Liver (tissue), 9 donors: ENCODE measurements around the gene SPATC1L. TPM values are rescaled to one million over a fixed set of nuclear protein-coding genes. Genes with fewer than 3 reads are reported as not detected.
A peak's percentile ranks its signal among the peaks of the same experiment; 100 is the strongest.

Experiments
- DNase-seq: peaks from one replicate; pipeline ENCODE4 v3.0.0-alpha.2; 2017; ENCODE audit warnings: low spot score
- H3K27ac ChIP-seq, 2 donors: one replicate each; pipeline ENCODE4 v1.7.0; 2013; ENCODE audit warnings: inconsistent platforms in 2 of 2, low read length in 2 of 2, control low read depth in 1 of 2, low read depth in 1 of 2, mild to moderate bottlenecking in 1 of 2
- H3K27me3 ChIP-seq, 4 donors: one replicate each; pipeline versions ENCODE4 v1.6.1 to v1.7.0; 2013; ENCODE audit warnings: low read length in 3 of 4, inconsistent platforms in 1 of 4, mild to moderate bottlenecking in 1 of 4, moderate library complexity in 1 of 4; ENCODE audit not compliant: control insufficient read depth in 4 of 4, insufficient read depth in 4 of 4
- H3K36me3 ChIP-seq, 4 donors: one replicate each; pipeline versions ENCODE4 v1.6.1 to v1.7.0; 2013; ENCODE audit warnings: low read length in 3 of 4, mild to moderate bottlenecking in 3 of 4, low read depth in 1 of 4, moderate library complexity in 1 of 4; ENCODE audit not compliant: control insufficient read depth in 4 of 4, insufficient read depth in 3 of 4
- H3K4me1 ChIP-seq, 4 donors: one replicate each; pipeline versions ENCODE4 v1.6.1 to v1.7.0; 2013; ENCODE audit warnings: low read length in 3 of 4, mild to moderate bottlenecking in 3 of 4, moderate library complexity in 1 of 4; ENCODE audit not compliant: control insufficient read depth in 4 of 4, insufficient read depth in 4 of 4
- H3K4me3 ChIP-seq, 3 donors: one replicate each; pipeline versions ENCODE4 v1.6.1 to v1.7.0; 2013; ENCODE audit warnings: low read length in 3 of 3, control low read depth in 1 of 3, low read depth in 1 of 3, mild to moderate bottlenecking in 1 of 3
- H3K9ac ChIP-seq, 2 donors: one replicate each; pipeline ENCODE4 v1.7.0; 2013; ENCODE audit warnings: low read length in 2 of 2, mild to moderate bottlenecking in 2 of 2, moderate library complexity in 2 of 2, control low read depth in 1 of 2, low read depth in 1 of 2
- H3K9me3 ChIP-seq, 4 donors: one replicate each; pipeline versions ENCODE4 v1.6.1 to v1.7.0; 2013; ENCODE audit warnings: low read length in 3 of 4; ENCODE audit not compliant: control insufficient read depth in 4 of 4
- EGR1 ChIP-seq, 2 donors: IDR thresholded peaks; 2 replicates each; pipeline ENCODE4 v1.6.1; 2016 to 2018; ENCODE audit warnings: antibody characterized with exemption in 2 of 2, low read depth in 2 of 2
- FOXA1 ChIP-seq: IDR thresholded peaks from 2 replicates; pipeline ENCODE4 v1.6.1; 2016; ENCODE audit warnings: antibody characterized with exemption
- FOXA2 ChIP-seq: IDR thresholded peaks from 2 replicates; pipeline ENCODE4 v1.6.1; 2016; ENCODE audit warnings: antibody characterized with exemption
- GABPA ChIP-seq, 2 donors: IDR thresholded peaks in 1 of 2; conservative IDR thresholded peaks in 1 of 2; 2 replicates each; pipeline ENCODE4 v1.6.1; 2016; ENCODE audit warnings: antibody characterized with exemption in 2 of 2, mild to moderate bottlenecking in 1 of 2, moderate library complexity in 1 of 2
- HNF4A ChIP-seq, 2 donors: conservative IDR thresholded peaks; 2 replicates each; pipeline ENCODE4 v1.6.1; 2016; ENCODE audit warnings: antibody characterized with exemption in 2 of 2, mild to moderate bottlenecking in 2 of 2
- HNF4G ChIP-seq: IDR thresholded peaks from 2 replicates; pipeline ENCODE4 v1.6.1; 2016; ENCODE audit warnings: antibody characterized with exemption
- JUND ChIP-seq, 2 donors: IDR thresholded peaks; 2 replicates each; pipeline ENCODE4 v1.6.1; 2016; ENCODE audit warnings: antibody characterized with exemption in 2 of 2
- MAX ChIP-seq: IDR thresholded peaks from 2 replicates; pipeline ENCODE4 v1.6.1; 2016; ENCODE audit warnings: antibody characterized with exemption
- RAD21 ChIP-seq, 2 donors: IDR thresholded peaks; 2 replicates each; pipeline ENCODE4 v1.6.1; 2016; ENCODE audit warnings: antibody characterized with exemption in 2 of 2, mild to moderate bottlenecking in 2 of 2
- SP1 ChIP-seq: IDR thresholded peaks from 2 replicates; pipeline ENCODE4 v1.6.1; 2018; ENCODE audit warnings: antibody characterized with exemption, mild to moderate bottlenecking
- TAF1 ChIP-seq: conservative IDR thresholded peaks from 2 replicates; pipeline ENCODE4 v1.6.1; 2016; ENCODE audit warnings: antibody characterized with exemption, mild to moderate bottlenecking
- YY1 ChIP-seq: IDR thresholded peaks from 2 replicates; pipeline ENCODE4 v1.6.1; 2016; ENCODE audit warnings: antibody characterized with exemption, mild to moderate bottlenecking
- ZBTB33 ChIP-seq: IDR thresholded peaks from 2 replicates; pipeline ENCODE4 v1.6.1; 2016; ENCODE audit warnings: antibody characterized with exemption
- WGBS: extraction: QIAGEN DNeasy Blood & Tissue Kit; methylation state at CpG from one replicate; pipeline ENCODE4 v1.1.7; 2013; 5-methylcytosine and 5-hydroxymethylcytosine counted together
- polyA plus RNA-seq, 2 donors: library from polyadenylated mRNA; stranded (reverse) in 1 of 2; unstranded in 1 of 2; fragments of 200-250 nt in 1 of 2; fragments of >200 nt in 1 of 2; fragmentation: Nextera tagmentation in 1 of 2; extraction: Ambion mirVana in 1 of 2; gene quantifications; one replicate each; pipeline versions ENCODE4 v1.2.1 to v1.2.3, GENCODE V29; 2013 to 2015
- total RNA-seq, 2 donors: library from RNA; depleted of rRNA; stranded (reverse); fragments of >200 nt; gene quantifications; one replicate each; pipeline ENCODE4 v1.2.3, GENCODE V29; 2014
- TF ChIP-seq, protein P1 (sequence below): IDR thresholded peaks from 2 replicates; pipeline ENCODE4 v1.6.1; 2016; ENCODE audit warnings: antibody characterized with exemption
- TF ChIP-seq, protein P2 (sequence below): fragments of 150-350 bp; IDR thresholded peaks from 2 replicates; pipeline ENCODE4 v1.5.1; 2017; ENCODE audit warnings: improper control_type of control experiment, low read depth, low read length; ENCODE audit not compliant: missing input control
- donor health status: healthy.
- donor health status: healthy.
- donor health status: healthy.
- donor health status: healthy.
- donor health status: healthy.

Gene SPATC1L
- total and polyA plus RNA-seq, 4 donors, result 0.33 to 3.5 (median 0.79) TPM

GRCh38 chr21:46115441-46116188 is 68.6 kb downstream of the SPATC1L start:
- H3K4me1 ChIP-seq, result peaks cover 0 to 5% (median under 1%) of the 10 kb centered on the region in 4 donors
- H3K9ac ChIP-seq, result no peak overlapping the region
- no peak overlapping the region for H3K27ac ChIP-seq
- no peaks in the 10 kb centered on the region for H3K27me3 ChIP-seq
- WGBS, result 87% methylated on average over 17 of the region's 17 CpGs
- DNase-seq, result peak; percentile 25
- TF ChIP-seq GABPA (IDR thresholded peaks at IDR 0.05 in 1 of 2, conservative IDR thresholded peaks at IDR 0.05 in 1 of 2) (no peak), EGR1 (IDR thresholded peaks at IDR 0.05; ENCODE audit: low read depth in 2 of 2) (no peak), SP1 (no peak), HNF4A (conservative IDR thresholded peaks at IDR 0.05) (no peak), RAD21 (IDR thresholded peaks at IDR 0.05) (no peak), FOXA2 (no peak), MAX (no peak)
- TF ChIP-seq, protein P1, sequence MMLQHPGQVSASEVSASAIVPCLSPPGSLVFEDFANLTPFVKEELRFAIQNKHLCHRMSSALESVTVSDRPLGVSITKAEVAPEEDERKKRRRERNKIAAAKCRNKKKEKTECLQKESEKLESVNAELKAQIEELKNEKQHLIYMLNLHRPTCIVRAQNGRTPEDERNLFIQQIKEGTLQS, result no peak
- H3K4me3 ChIP-seq, result no peak overlapping the region
- no peaks in the 10 kb centered on the region for H3K9me3 ChIP-seq
- H3K36me3 ChIP-seq, result no peaks in the 10 kb centered on the region

GRCh38 chr21:46114963-46115362 is 69.3 kb downstream of the SPATC1L start:
- TF ChIP-seq YY1 (no peak), HNF4G (no peak), FOXA2 (no peak), RAD21 (IDR thresholded peaks at IDR 0.05) (no peak), JUND (IDR thresholded peaks at IDR 0.05) (no peak), EGR1 (IDR thresholded peaks at IDR 0.05; ENCODE audit: low read depth in 2 of 2) (no peak), MAX (no peak), FOXA1 (no peak), HNF4A (conservative IDR thresholded peaks at IDR 0.05) (no peak), TAF1 (no peak)
- Histone ChIP-seq H3K9ac (no peak overlapping the region), H3K9me3 (no peaks in the 10 kb centered on the region), H3K27me3 (no peaks in the 10 kb centered on the region), H3K4me1 (peaks cover 0 to 9% (median 0%) of the 10 kb centered on the region in 4 donors), H3K4me3 (no peak overlapping the region), H3K27ac (no peak overlapping the region), H3K36me3 (no peaks in the 10 kb centered on the region)
- DNase-seq, result peak; percentile 25
- 83% methylated on average over 4 of the region's 4 CpGs for WGBS

- no peak overlapping the region for H3K4me3 ChIP-seq
- H3K27me3 ChIP-seq, result no peaks in the 10 kb centered on the region
- H3K9ac ChIP-seq, result no peak overlapping the region
- TF ChIP-seq YY1 (no peak), FOXA1 (no peak), EGR1 (IDR thresholded peaks at IDR 0.05; ENCODE audit: low read depth in 2 of 2) (no peak), ZBTB33 (no peak), GABPA (IDR thresholded peaks at IDR 0.05 in 1 of 2, conservative IDR thresholded peaks at IDR 0.05 in 1 of 2) (no peak), TAF1 (no peak), HNF4A (conservative IDR thresholded peaks at IDR 0.05) (no peak), SP1 (no peak)
- TF ChIP-seq, protein P1, result no peak
- TF ChIP-seq, protein P2, sequence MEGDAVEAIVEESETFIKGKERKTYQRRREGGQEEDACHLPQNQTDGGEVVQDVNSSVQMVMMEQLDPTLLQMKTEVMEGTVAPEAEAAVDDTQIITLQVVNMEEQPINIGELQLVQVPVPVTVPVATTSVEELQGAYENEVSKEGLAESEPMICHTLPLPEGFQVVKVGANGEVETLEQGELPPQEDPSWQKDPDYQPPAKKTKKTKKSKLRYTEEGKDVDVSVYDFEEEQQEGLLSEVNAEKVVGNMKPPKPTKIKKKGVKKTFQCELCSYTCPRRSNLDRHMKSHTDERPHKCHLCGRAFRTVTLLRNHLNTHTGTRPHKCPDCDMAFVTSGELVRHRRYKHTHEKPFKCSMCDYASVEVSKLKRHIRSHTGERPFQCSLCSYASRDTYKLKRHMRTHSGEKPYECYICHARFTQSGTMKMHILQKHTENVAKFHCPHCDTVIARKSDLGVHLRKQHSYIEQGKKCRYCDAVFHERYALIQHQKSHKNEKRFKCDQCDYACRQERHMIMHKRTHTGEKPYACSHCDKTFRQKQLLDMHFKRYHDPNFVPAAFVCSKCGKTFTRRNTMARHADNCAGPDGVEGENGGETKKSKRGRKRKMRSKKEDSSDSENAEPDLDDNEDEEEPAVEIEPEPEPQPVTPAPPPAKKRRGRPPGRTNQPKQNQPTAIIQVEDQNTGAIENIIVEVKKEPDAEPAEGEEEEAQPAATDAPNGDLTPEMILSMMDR, result no peak
- no peaks in the 10 kb centered on the region for H3K36me3 ChIP-seq
- H3K4me1 ChIP-seq, result peaks cover 0 to 9% (median 0%) of the 10 kb centered on the region in 4 donors
- peak; percentile 29 for DNase-seq
- WGBS, result 90% methylated on average over 16 of the region's 16 CpGs
- no peaks in the 10 kb centered on the region for H3K9me3 ChIP-seq
- H3K27ac ChIP-seq, result no peak overlapping the region
Measured at GRCh38 chr21:46113497-46114176, 70.6 kb downstream of the SPATC1L start.
